22Rv1 (cell line): Measurements from ENCODE around the gene STAMBP.

ENCODE experiments used
- CTCF ChIP-seq: fragments of 450-650 bp; IDR thresholded peaks from 2 replicates; pipeline ENCODE4 v1.5.1; 2017; ENCODE audit warnings: mild to moderate bottlenecking
- ZFX ChIP-seq: fragments of 450-650 bp; IDR thresholded peaks from 2 replicates; pipeline ENCODE4 v1.6.1; 2017; ENCODE audit warnings: antibody characterized with exemption, borderline replicate concordance

DNA sequence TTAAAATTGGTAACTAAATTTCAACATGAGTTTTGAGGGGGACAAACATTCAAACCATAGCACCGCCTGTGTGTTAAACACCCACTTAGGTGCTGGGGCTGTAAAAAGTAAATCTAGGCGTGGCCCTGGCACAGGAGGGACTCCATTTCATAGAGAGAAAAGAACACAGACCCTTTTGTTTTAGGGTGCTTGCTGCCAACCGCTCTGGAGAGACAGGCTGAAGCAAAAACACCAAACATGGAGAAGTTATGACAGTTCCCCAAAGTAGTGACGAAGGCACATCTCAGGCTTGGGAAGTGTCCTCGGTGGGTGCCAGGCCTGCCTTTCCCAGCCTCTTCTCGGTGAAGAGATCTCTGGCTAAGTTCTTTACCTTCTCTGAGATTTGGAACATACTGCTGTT, 69.2 kb downstream of the STAMBP start:
- TF ChIP-seq CTCF: no peak
- TF ChIP-seq ZFX: no peak
